Anterior cingulate cortex (tissue), 58 donors: Measurements from ENCODE around the gene RNF39.
"Not testable (repeated sequence)": the region's sequence is repeated elsewhere in the genome, so short reads cannot be mapped to it uniquely, and the experiment has no call there.

Experiments used
- DNase-seq, 58 donors: peaks; one replicate each; lab custom pipeline; 2025; lab: John Stamatoyannopoulos, UW

Gene RNF39

GRCh38 chr6:30075094-30075789 is at the start of gene RNF39:
Gene RNF39 (minus strand): TSS chr6:30075769. CDS start chr6:30075585, 184 bp downstream.
- no peak for DNase-seq

- no peak for DNase-seq
Observed at GRCh38 chr6:30122515-30122914, 46.9 kb upstream of the RNF39 start.

GRCh38 chr6:30121446-30122366 is 46.1 kb upstream of the RNF39 start:
- DNase-seq: no peak

- DNase-seq: not testable (repeated sequence)
Observed at GRCh38 chr6:30118691-30119090, 43.1 kb upstream of the RNF39 start.

GRCh38 chr6:30116724-30117123 is 41.2 kb upstream of the RNF39 start:
- DNase-seq: no peak

GRCh38 chr6:30113841-30114240 is 38.3 kb upstream of the RNF39 start:
- no peak for DNase-seq

GRCh38 chr6:30113003-30113759 is 37.6 kb upstream of the RNF39 start, which contains the start of gene TRIM31:
Gene TRIM31 (minus strand): TSS chr6:30113090. CDS start chr6:30112805, 285 bp downstream.
- DNase-seq: no peak

GRCh38 chr6:30112402-30112994 is 36.9 kb upstream of the RNF39 start:
- DNase-seq: no peak

GRCh38 chr6:30111266-30111856 is 35.8 kb upstream of the RNF39 start:
- DNase-seq: no peak

GRCh38 chr6:30104661-30105060 is 29.1 kb upstream of the RNF39 start:
- no peak for DNase-seq

GRCh38 chr6:30103872-30104179 is 28.3 kb upstream of the RNF39 start:
- no peak for DNase-seq

- DNase-seq: peak in 54 of 58 donors; percentile 5 to 81 (median 56)
Observed at GRCh38 chr6:30102970-30103871, 27.7 kb upstream of the RNF39 start.

- DNase-seq: no peak
Observed at GRCh38 chr6:30102414-30102969, 26.9 kb upstream of the RNF39 start.

GRCh38 chr6:30101444-30102413 is 26.2 kb upstream of the RNF39 start:
- DNase-seq: peak in 56 of 58 donors; percentile 12 to 90 (median 66)

GRCh38 chr6:30100585-30101443 is 25.2 kb upstream of the RNF39 start:
- DNase-seq: peak in 1 of 58 donors; percentile 9

GRCh38 chr6:30100154-30100553 is 24.6 kb upstream of the RNF39 start:
- no peak for DNase-seq
